MM.1S (cell line): ENCODE measurements around the gene SHOC2.

Source experiments
- DNase-seq: peaks from one replicate; pipeline ENCODE4 v3.0.0-alpha.2; 2015
- H2AFZ ChIP-seq: fragments of 300-600 bp; sonication (generic); 2 replicates; pipeline ENCODE4 v1.6.0; 2016; ENCODE audit warnings: antibody characterized with exemption, low read length
- H3F3A ChIP-seq: fragments of 300-600 bp; sonication (generic); 2 replicates; pipeline ENCODE4 v1.6.1; 2016; ENCODE audit warnings: mild to moderate bottlenecking, antibody characterized with exemption, low read length, moderate library complexity, mixed read lengths; ENCODE audit not compliant: insufficient read depth
- H3K27ac ChIP-seq: fragments of 300-600 bp; sonication (generic); 2 replicates; pipeline ENCODE4 v1.5.1; 2016; ENCODE audit warnings: mild to moderate bottlenecking, low read length
- H3K27me3 ChIP-seq: fragments of 300-600 bp; sonication (generic); replicated peaks from 2 replicates; pipeline ENCODE4 v1.6.0; 2016; ENCODE audit warnings: low read length; ENCODE audit not compliant: insufficient read depth
- H3K36me3 ChIP-seq: fragments of 300-600 bp; sonication (generic); replicated peaks from 2 replicates; pipeline ENCODE4 v1.6.1; 2016; ENCODE audit warnings: mild to moderate bottlenecking, low read length, mixed read lengths; ENCODE audit not compliant: insufficient read depth
- H3K4me1 ChIP-seq: fragments of 300-600 bp; sonication (generic); 2 replicates; pipeline ENCODE4 v1.6.1; 2016; ENCODE audit warnings: low read length, mixed read lengths
- H3K4me2 ChIP-seq: fragments of 300-600 bp; sonication (generic); 2 replicates; pipeline ENCODE4 v1.6.0; 2016; ENCODE audit warnings: low read depth, low read length
- H3K4me3 ChIP-seq: fragments of 300-600 bp; sonication (generic); 2 replicates; pipeline ENCODE4 v1.5.1; 2016; ENCODE audit warnings: low read length, mixed read lengths
- H3K79me2 ChIP-seq: fragments of 300-600 bp; sonication (generic); 2 replicates; pipeline ENCODE4 v1.6.1; 2016; ENCODE audit warnings: mixed run types, low read length, mixed read lengths
- H3K9ac ChIP-seq: fragments of 300-600 bp; sonication (generic); 2 replicates; pipeline ENCODE4 v1.6.1; 2016; ENCODE audit warnings: low read length, mixed read lengths
- H3K9me2 ChIP-seq: fragments of 300-600 bp; sonication (generic); replicated peaks from 2 replicates; pipeline ENCODE4 v1.6.1; 2016; ENCODE audit warnings: mild to moderate bottlenecking, low read length, mixed read lengths; ENCODE audit not compliant: insufficient read depth
- H3K9me3 ChIP-seq: fragments of 300-600 bp; sonication (generic); replicated peaks from 2 replicates; pipeline ENCODE4 v1.6.1; 2016; ENCODE audit warnings: mild to moderate bottlenecking, low read length, mixed read lengths; ENCODE audit not compliant: insufficient read depth
- H4K20me1 ChIP-seq: fragments of 300-600 bp; sonication (generic); 2 replicates; pipeline ENCODE4 v1.6.1; 2016; ENCODE audit warnings: mild to moderate bottlenecking, low read length, moderate library complexity, mixed read lengths; ENCODE audit not compliant: insufficient read depth
- EZH2 ChIP-seq: fragments of 300-600 bp; sonication (generic); optimal IDR thresholded peaks from 2 replicates; pipeline ENCODE3; 2017; ENCODE audit warnings: low read depth, mild to moderate bottlenecking, antibody characterized with exemption, low read length, mixed read lengths
- EZH2phosphoT487 ChIP-seq: fragments of 300-600 bp; sonication (generic); IDR thresholded peaks from 2 replicates; pipeline ENCODE4 v1.6.1; 2018; ENCODE audit warnings: antibody characterized with exemption, low read length
- TF ChIP-seq, protein P1 (sequence below): fragments of 300-600 bp; sonication (generic); IDR thresholded peaks from 2 replicates; pipeline ENCODE4 v1.5.1; 2016; ENCODE audit warnings: antibody characterized with exemption, low read length, mixed read lengths

Gene SHOC2

GRCh38 chr10:110957606-110958005 is 38.2 kb downstream of the SHOC2 start:
- Histone ChIP-seq H3K4me3 (no peak overlapping the region), H3K9me2 (no peaks in the 10 kb centered on the region), H3K27ac (no peak overlapping the region), H3K79me2 (peaks cover 77% of the 10 kb centered on the region), H3K9ac (no peak overlapping the region), H3F3A (no peaks in the 10 kb centered on the region), H4K20me1 (no peaks in the 10 kb centered on the region), H3K4me1 (no peaks in the 10 kb centered on the region), H3K9me3 (no peaks in the 10 kb centered on the region), H2AFZ (no peak overlapping the region), H3K27me3 (no peaks in the 10 kb centered on the region), H3K36me3 (no peaks in the 10 kb centered on the region), H3K4me2 (no peak overlapping the region)
- no peak for TF ChIP-seq EZH2phosphoT487
- TF ChIP-seq, protein P1, sequence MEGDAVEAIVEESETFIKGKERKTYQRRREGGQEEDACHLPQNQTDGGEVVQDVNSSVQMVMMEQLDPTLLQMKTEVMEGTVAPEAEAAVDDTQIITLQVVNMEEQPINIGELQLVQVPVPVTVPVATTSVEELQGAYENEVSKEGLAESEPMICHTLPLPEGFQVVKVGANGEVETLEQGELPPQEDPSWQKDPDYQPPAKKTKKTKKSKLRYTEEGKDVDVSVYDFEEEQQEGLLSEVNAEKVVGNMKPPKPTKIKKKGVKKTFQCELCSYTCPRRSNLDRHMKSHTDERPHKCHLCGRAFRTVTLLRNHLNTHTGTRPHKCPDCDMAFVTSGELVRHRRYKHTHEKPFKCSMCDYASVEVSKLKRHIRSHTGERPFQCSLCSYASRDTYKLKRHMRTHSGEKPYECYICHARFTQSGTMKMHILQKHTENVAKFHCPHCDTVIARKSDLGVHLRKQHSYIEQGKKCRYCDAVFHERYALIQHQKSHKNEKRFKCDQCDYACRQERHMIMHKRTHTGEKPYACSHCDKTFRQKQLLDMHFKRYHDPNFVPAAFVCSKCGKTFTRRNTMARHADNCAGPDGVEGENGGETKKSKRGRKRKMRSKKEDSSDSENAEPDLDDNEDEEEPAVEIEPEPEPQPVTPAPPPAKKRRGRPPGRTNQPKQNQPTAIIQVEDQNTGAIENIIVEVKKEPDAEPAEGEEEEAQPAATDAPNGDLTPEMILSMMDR: no peak
- TF ChIP-seq EZH2: no peak
- DNase-seq: no peak

DNA sequence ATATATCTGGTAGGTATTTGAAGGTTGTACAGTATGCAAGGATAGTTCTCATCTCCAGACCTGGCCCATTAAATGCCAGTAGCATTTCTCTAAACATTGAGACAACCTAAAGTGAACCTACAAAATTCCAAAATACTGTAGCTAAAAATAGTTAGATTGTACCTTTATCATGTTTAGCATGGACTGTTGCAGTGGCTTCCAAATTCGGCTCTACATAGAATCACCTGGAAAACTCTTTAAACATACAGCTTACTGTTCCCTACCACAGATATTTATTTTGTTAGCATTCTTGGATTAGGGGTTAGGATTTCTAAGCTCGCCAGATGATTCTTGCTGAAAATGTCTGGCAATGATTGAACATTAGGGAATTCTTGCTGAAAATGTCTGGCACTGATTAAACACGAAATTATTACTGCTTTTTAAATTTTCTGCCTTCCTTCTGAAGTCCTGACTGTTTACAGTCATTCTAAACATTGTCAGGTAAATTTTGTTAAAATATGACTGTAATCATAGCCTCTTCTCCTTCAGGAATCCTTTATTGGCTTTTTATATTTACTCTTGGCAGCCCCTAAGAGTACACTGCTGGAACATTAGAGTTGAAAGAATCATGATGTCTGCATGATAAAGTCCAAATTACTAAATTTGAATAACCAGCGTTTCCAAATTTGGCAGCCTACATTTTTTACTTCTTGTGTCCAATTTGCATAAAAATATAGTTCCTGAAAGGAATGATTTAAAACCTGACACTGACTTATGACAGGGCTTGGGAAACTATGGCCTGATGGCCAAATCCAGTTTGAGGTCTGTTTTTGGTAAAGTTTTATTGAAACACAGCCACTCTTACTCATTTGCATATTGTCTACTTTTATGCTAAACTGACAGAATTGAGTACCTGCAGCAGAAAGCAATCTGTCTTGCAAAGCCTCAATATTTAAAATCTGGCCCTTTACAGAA is 40.3 kb downstream of the SHOC2 start:
- Histone ChIP-seq H2AFZ (no peak overlapping the region), H3K9ac (no peak overlapping the region), H3K79me2 (peaks cover 83% of the 10 kb centered on the region), H3K36me3 (no peaks in the 10 kb centered on the region), H3K9me3 (no peaks in the 10 kb centered on the region), H3K27ac (no peak overlapping the region), H4K20me1 (no peaks in the 10 kb centered on the region; the same call in 1 of the 2 replicates), H3K4me1 (no peaks in the 10 kb centered on the region), H3K4me2 (no peak overlapping the region), H3K27me3 (no peaks in the 10 kb centered on the region), H3F3A (no peaks in the 10 kb centered on the region), H3K4me3 (no peak overlapping the region), H3K9me2 (no peaks in the 10 kb centered on the region)
- no peak for TF ChIP-seq EZH2phosphoT487
- TF ChIP-seq EZH2: no peak
- TF ChIP-seq, protein P1: no peak
- DNase-seq: no peak

GRCh38 chr10:110960333-110960712 is 40.9 kb downstream of the SHOC2 start:
- Histone ChIP-seq H3K9me2 (no peaks in the 10 kb centered on the region), H3K36me3 (no peaks in the 10 kb centered on the region), H3K27ac (no peak overlapping the region), H3K9me3 (no peaks in the 10 kb centered on the region), H3F3A (no peaks in the 10 kb centered on the region), H3K4me3 (no peak overlapping the region), H3K4me1 (no peaks in the 10 kb centered on the region), H3K79me2 (peaks cover 82% of the 10 kb centered on the region), H3K4me2 (no peak overlapping the region), H4K20me1 (no peaks in the 10 kb centered on the region; the same call in 1 of the 2 replicates), H3K27me3 (no peaks in the 10 kb centered on the region), H3K9ac (no peak overlapping the region), H2AFZ (no peak overlapping the region)
- DNase-seq: no peak
- TF ChIP-seq EZH2phosphoT487 (no peak), EZH2 (no peak)
- TF ChIP-seq, protein P1: no peak
